Neural progenitor cell (in vitro differentiated cells): ENCODE results near the gene TLCD3B. TPM values are rescaled to one million over a fixed set of nuclear protein-coding genes. Genes with fewer than 3 reads are reported as not detected.

Source experiments
- DNase-seq: peaks from one replicate; pipeline ENCODE4 v3.0.0-alpha.2; 2016; ENCODE audit warnings: low spot score
- H2AFZ ChIP-seq: fragments of 200-600 bp; sonication (generic); replicated peaks from 2 replicates; pipeline ENCODE4 v1.6.1; 2016; ENCODE audit warnings: antibody characterized with exemption
- H3F3A ChIP-seq: fragments of 200-600 bp; sonication (generic); 2 replicates; pipeline ENCODE4 v1.6.1; 2016; ENCODE audit warnings: antibody characterized with exemption, low read depth
- H3K27ac ChIP-seq: fragments of 200-600 bp; sonication (generic); 2 replicates; pipeline ENCODE4 v1.5.1; 2016; ENCODE audit warnings: mild to moderate bottlenecking
- H3K27me3 ChIP-seq: fragments of 200-600 bp; sonication (generic); 2 replicates; pipeline ENCODE4 v1.6.1; 2016; ENCODE audit warnings: mild to moderate bottlenecking, moderate library complexity
- H3K36me3 ChIP-seq: fragments of 200-600 bp; sonication (generic); 2 replicates; pipeline ENCODE4 v1.5.1; 2016
- H3K4me1 ChIP-seq: fragments of 200-600 bp; sonication (generic); 2 replicates; pipeline ENCODE4 v1.6.1; 2016; ENCODE audit warnings: mixed run types
- H3K4me2 ChIP-seq: fragments of 200-600 bp; sonication (generic); 2 replicates; pipeline ENCODE4 v1.6.1; 2016
- H3K4me3 ChIP-seq: fragments of 200-600 bp; sonication (generic); 2 replicates; pipeline ENCODE4 v1.5.1; 2016
- H3K79me2 ChIP-seq: fragments of 200-600 bp; sonication (generic); 2 replicates; pipeline ENCODE4 v1.6.1; 2016; ENCODE audit warnings: low read depth
- H3K9ac ChIP-seq: fragments of 200-600 bp; sonication (generic); 2 replicates; pipeline ENCODE4 v1.6.1; 2016
- H3K9me3 ChIP-seq: fragments of 200-600 bp; sonication (generic); 2 replicates; pipeline ENCODE4 v1.5.1; 2016; ENCODE audit warnings: low read depth
- H4K20me1 ChIP-seq: fragments of 200-600 bp; sonication (generic); 2 replicates; pipeline ENCODE4 v1.6.1; 2016; ENCODE audit warnings: low read depth
- H3K27ac Mint-ChIP-seq: 3 replicates; pipeline ENCODE4 v1.8.0; 2021; ENCODE audit warnings: mixed read lengths
- H3K27me3 Mint-ChIP-seq: 2 replicates; pipeline ENCODE4 v1.8.0; 2022; ENCODE audit warnings: low read depth, mild to moderate bottlenecking, inconsistent platforms, moderate library complexity, mixed read lengths; ENCODE audit not compliant: insufficient read depth
- H3K36me3 Mint-ChIP-seq: 3 replicates; pipeline ENCODE4 v1.8.0; 2021; ENCODE audit warnings: mixed read lengths
- H3K4me1 Mint-ChIP-seq: 3 replicates; pipeline ENCODE4 v1.8.0; 2021; ENCODE audit warnings: mixed read lengths
- H3K4me3 Mint-ChIP-seq: 3 replicates; pipeline ENCODE4 v1.8.0; 2021; ENCODE audit warnings: mild to moderate bottlenecking, moderate library complexity, mixed read lengths
- H3K9me3 Mint-ChIP-seq: 3 replicates; pipeline ENCODE4 v1.8.0; 2020; ENCODE audit warnings: mixed read lengths
- EZH2 ChIP-seq: fragments of 200-600 bp; sonication (generic); IDR thresholded peaks from 2 replicates; pipeline ENCODE4 v1.6.1; 2017; ENCODE audit warnings: antibody characterized with exemption, mild to moderate bottlenecking, moderate library complexity
- EZH2phosphoT487 ChIP-seq: fragments of 200-600 bp; sonication (generic); IDR thresholded peaks from 2 replicates; pipeline ENCODE4 v1.6.1; 2017; ENCODE audit warnings: antibody characterized with exemption
- total RNA-seq: library from RNA; depleted of rRNA; stranded (reverse); fragments of >200 nt; gene quantifications from 2 replicates; pipeline ENCODE4 v1.2.3, GENCODE V29; 2015; ENCODE audit warnings: low replicate concordance
- TF ChIP-seq, protein P1 (sequence below): fragments of 200-600 bp; sonication (generic); IDR thresholded peaks from 2 replicates; pipeline ENCODE4 v1.5.1; 2017; ENCODE audit warnings: antibody characterized with exemption, mild to moderate bottlenecking

The TLCD3B gene
- total RNA-seq, 1 donor from 2014 or later = 2.4 TPM

GRCh38 chr16:30065102-30065942, 34.3 kb upstream of the TLCD3B start, which contains the start of gene ALDOA:
TSS of gene ALDOA (plus strand) at chr16:30065760. CDS start at chr16:30066898, 1,138 bp downstream.
- Mint-ChIP-seq H3K4me3 (peak within 1 kb of the TSS; percentile 96), H3K27me3 (peaks cover 4% of the 10 kb centered on the region), H3K27ac (peak within 1 kb of the TSS; percentile 72), H3K4me1 (peaks cover 49% of the 10 kb centered on the region), H3K36me3 (peaks cover 29% of the 10 kb centered on the region), H3K9me3 (no peaks in the 10 kb centered on the region)
- H3K27me3 ChIP-seq = no peaks in the 10 kb centered on the region
- peaks cover 51% of the 10 kb centered on the region for H3F3A ChIP-seq
- H3K36me3 ChIP-seq = peaks cover 13% of the 10 kb centered on the region
- H3K4me1 ChIP-seq = peaks cover 34% of the 10 kb centered on the region
- peak within 1 kb of the TSS; percentile 64 for H3K9ac ChIP-seq
- no peak for TF ChIP-seq EZH2
- TF ChIP-seq EZH2phosphoT487 = no peak
- TF ChIP-seq, protein P1, sequence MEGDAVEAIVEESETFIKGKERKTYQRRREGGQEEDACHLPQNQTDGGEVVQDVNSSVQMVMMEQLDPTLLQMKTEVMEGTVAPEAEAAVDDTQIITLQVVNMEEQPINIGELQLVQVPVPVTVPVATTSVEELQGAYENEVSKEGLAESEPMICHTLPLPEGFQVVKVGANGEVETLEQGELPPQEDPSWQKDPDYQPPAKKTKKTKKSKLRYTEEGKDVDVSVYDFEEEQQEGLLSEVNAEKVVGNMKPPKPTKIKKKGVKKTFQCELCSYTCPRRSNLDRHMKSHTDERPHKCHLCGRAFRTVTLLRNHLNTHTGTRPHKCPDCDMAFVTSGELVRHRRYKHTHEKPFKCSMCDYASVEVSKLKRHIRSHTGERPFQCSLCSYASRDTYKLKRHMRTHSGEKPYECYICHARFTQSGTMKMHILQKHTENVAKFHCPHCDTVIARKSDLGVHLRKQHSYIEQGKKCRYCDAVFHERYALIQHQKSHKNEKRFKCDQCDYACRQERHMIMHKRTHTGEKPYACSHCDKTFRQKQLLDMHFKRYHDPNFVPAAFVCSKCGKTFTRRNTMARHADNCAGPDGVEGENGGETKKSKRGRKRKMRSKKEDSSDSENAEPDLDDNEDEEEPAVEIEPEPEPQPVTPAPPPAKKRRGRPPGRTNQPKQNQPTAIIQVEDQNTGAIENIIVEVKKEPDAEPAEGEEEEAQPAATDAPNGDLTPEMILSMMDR = no peak
- peak within 1 kb of the TSS; percentile 90 for H3K27ac ChIP-seq
- no peaks in the 10 kb centered on the region for H3K9me3 ChIP-seq
- DNase-seq = peak; percentile 98
- peaks cover 65% of the 10 kb centered on the region for H3K79me2 ChIP-seq
- H4K20me1 ChIP-seq = peaks cover 47% of the 10 kb centered on the region
- H3K4me3 ChIP-seq = peak within 1 kb of the TSS; percentile 92
- H3K4me2 ChIP-seq = peak within 1 kb of the TSS; percentile 86
- H2AFZ ChIP-seq = peak within 1 kb of the TSS; percentile 17

- Histone ChIP-seq H3K27me3 (no peaks in the 10 kb centered on the region), H3K36me3 (peaks cover 12% of the 10 kb centered on the region), H3K4me1 (peaks cover 34% of the 10 kb centered on the region), H3K9ac (peak overlapping the region; percentile 39), H3K4me2 (peak overlapping the region; percentile 86), H4K20me1 (peaks cover 41% of the 10 kb centered on the region), H3K9me3 (no peaks in the 10 kb centered on the region), H3K79me2 (peaks cover 59% of the 10 kb centered on the region), H3F3A (peaks cover 46% of the 10 kb centered on the region), H2AFZ (no peak overlapping the region), H3K4me3 (peak overlapping the region; percentile 92), H3K27ac (peak overlapping the region; percentile 90)
- Mint-ChIP-seq H3K4me3 (peak overlapping the region; percentile 96), H3K27me3 (peaks cover 4% of the 10 kb centered on the region), H3K4me1 (peaks cover 49% of the 10 kb centered on the region), H3K9me3 (no peaks in the 10 kb centered on the region), H3K36me3 (peaks cover 27% of the 10 kb centered on the region), H3K27ac (peak overlapping the region; percentile 50)
- DNase-seq = no peak
- no peak for TF ChIP-seq EZH2phosphoT487
- TF ChIP-seq, protein P1 = no peak
Observed at GRCh38 chr16:30064729-30065101, 33.6 kb upstream of the TLCD3B start.

DNA sequence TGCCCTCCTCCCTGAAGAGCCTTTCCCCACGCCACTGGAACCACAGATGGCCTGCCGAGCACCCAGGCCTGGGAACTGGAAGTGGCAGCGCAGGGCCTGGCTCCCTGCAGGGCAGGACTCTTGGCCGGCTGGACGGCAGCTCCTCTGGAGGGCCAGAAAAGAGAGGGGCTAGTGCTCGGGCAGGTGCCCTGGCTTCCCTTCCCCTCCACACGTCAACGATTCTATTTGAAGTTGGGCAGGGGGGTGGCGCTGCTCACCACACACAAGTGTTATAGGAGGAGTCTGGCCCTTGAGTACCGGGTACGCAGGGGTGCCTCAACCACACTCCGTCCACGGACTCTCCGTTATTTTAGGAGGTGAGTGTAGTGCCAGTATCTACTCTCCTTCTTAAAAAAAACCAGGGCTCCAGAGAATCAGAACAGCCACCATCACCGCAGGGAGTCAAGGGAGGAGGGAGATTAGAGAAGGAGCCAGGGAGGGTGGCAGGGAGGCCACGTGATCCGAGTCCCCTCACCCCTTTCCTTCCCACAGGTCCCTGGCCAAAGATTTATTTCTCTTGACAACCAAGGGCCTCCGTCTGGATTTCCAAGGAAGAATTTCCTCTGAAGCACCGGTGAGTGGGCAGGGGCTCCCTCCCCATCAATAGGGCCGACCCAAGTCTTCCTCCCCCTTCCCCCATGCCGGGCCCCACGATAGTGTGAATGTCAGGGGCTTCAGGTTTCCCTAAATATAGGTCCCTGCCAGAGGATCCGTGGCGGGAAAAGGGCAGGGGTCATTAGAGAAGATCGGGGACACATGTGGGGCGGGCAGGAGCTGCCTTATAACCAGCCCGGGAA, 33.0 kb upstream of the TLCD3B start:
- no peak overlapping the region for H2AFZ ChIP-seq

More for the DNA sequence above, 33.0 kb upstream of the TLCD3B start:
- peaks cover 4% of the 10 kb centered on the region for H3K27me3 Mint-ChIP-seq
- Histone ChIP-seq H3K4me2 (peak overlapping the region; percentile 86), H3K9ac (peak overlapping the region; percentile 39), H3K4me3 (peak overlapping the region; percentile 92), H3K27me3 (no peaks in the 10 kb centered on the region), H3K27ac (peak overlapping the region; percentile 90), H3K9me3 (no peaks in the 10 kb centered on the region), H3K36me3 (peaks cover 10% of the 10 kb centered on the region), H3F3A (peaks cover 40% of the 10 kb centered on the region), H3K79me2 (peaks cover 53% of the 10 kb centered on the region), H4K20me1 (peaks cover 35% of the 10 kb centered on the region), H3K4me1 (peaks cover 34% of the 10 kb centered on the region)
- H3K36me3 Mint-ChIP-seq = peaks cover 23% of the 10 kb centered on the region
- H3K27ac Mint-ChIP-seq = peak overlapping the region; percentile 95
- H3K4me3 Mint-ChIP-seq = peak overlapping the region; percentile 96
- H3K4me1 Mint-ChIP-seq = peaks cover 45% of the 10 kb centered on the region
- peak; percentile 64 for DNase-seq
- no peaks in the 10 kb centered on the region for H3K9me3 Mint-ChIP-seq
- no peak for TF ChIP-seq EZH2
- TF ChIP-seq EZH2phosphoT487 = no peak
- TF ChIP-seq, protein P1 = peak; percentile 26
